Brain microvascular endothelial cell (primary cell): ENCODE results near the gene CCDC15.

ENCODE experiments used
- DNase-seq: peaks from one replicate; pipeline ENCODE4 v3.0.0-alpha.2; 2020
- H3K27ac ChIP-seq: fragments of 250-450 bp; sonication (Bioruptor Pico); 2 replicates; pipeline ENCODE4 v1.5.1; 2020; ENCODE audit warnings: mild to moderate bottlenecking, moderate library complexity
- H3K27me3 ChIP-seq: fragments of 250-450 bp; sonication (Bioruptor Pico); replicated peaks from 2 replicates; pipeline ENCODE4 v1.5.1; 2020; ENCODE audit warnings: mild to moderate bottlenecking
- H3K36me3 ChIP-seq: fragments of 250-450 bp; sonication (Bioruptor Pico); replicated peaks from 2 replicates; pipeline ENCODE4 v1.5.1; 2020; ENCODE audit warnings: mild to moderate bottlenecking
- H3K4me3 ChIP-seq: 2 replicates; pipeline ENCODE4 v1.5.1; 2011; ENCODE audit warnings: low read depth, mild to moderate bottlenecking, control low read depth, low read length, moderate library complexity
- CTCF ChIP-seq: IDR thresholded peaks from 2 replicates; pipeline ENCODE4 v1.5.1; 2011; ENCODE audit warnings: low read depth, mild to moderate bottlenecking, moderate library complexity, low read length, control low read depth, inconsistent platforms; ENCODE audit errors: missing control alignments
- in situ Hi-C: cut with HindIII; loops from 2 replicates; pipeline ENCODE4 v1.10.0; 2017; ENCODE audit warnings: low sequenced_read_pairs, low pct_ligation_motif_present

CCDC15 gene

GRCh38 chr11:124953753-124954589, at the start of gene CCDC15:
Gene CCDC15 (plus strand): TSS chr11:124954202. CDS start chr11:124954733, 531 bp downstream.
- in situ Hi-C loops: loop anchor here (25.0 kb wide), 2 partner anchors 183 to 458 kb away; no protein-coding TSS in a partner anchor
- H3K27ac ChIP-seq: peak within 1 kb of the TSS; percentile 71
- no peak for TF ChIP-seq CTCF
- DNase-seq: peak; percentile 95
- peak within 1 kb of the TSS; percentile 75 for H3K4me3 ChIP-seq
- no peaks in the 10 kb centered on the region for H3K27me3 ChIP-seq
- no peaks in the 10 kb centered on the region for H3K36me3 ChIP-seq

- H3K27me3 ChIP-seq: no peaks in the 10 kb centered on the region
- in situ Hi-C loops: no loop called here
- no peak overlapping the region for H3K4me3 ChIP-seq
- DNase-seq: peak; percentile 66
- TF ChIP-seq CTCF: no peak
- no peaks in the 10 kb centered on the region for H3K36me3 ChIP-seq
- peak overlapping the region; percentile 37 for H3K27ac ChIP-seq
Measured at GRCh38 chr11:124915541-124916369, 38.2 kb upstream of the CCDC15 start.

- in situ Hi-C loops: no loop called here
- no peak overlapping the region for H3K4me3 ChIP-seq
- no peaks in the 10 kb centered on the region for H3K36me3 ChIP-seq
- DNase-seq: no peak
- TF ChIP-seq CTCF: no peak
- H3K27me3 ChIP-seq: no peaks in the 10 kb centered on the region
- no peak overlapping the region for H3K27ac ChIP-seq
Measured at GRCh38 chr11:124916370-124916710, 37.7 kb upstream of the CCDC15 start.

- TF ChIP-seq CTCF: no peak
- in situ Hi-C loops: no loop called here
- H3K4me3 ChIP-seq: no peak overlapping the region
- no peak for DNase-seq
- H3K36me3 ChIP-seq: no peaks in the 10 kb centered on the region
- no peaks in the 10 kb centered on the region for H3K27me3 ChIP-seq
- H3K27ac ChIP-seq: no peak overlapping the region
Measured at GRCh38 chr11:124917115-124917637, 36.8 kb upstream of the CCDC15 start.

- Histone ChIP-seq H3K27ac (no peak within 1 kb of the TSS), H3K4me3 (no peak within 1 kb of the TSS), H3K27me3 (no peaks in the 10 kb centered on the region), H3K36me3 (no peaks in the 10 kb centered on the region)
- no peak for TF ChIP-seq CTCF
- no peak for DNase-seq
- in situ Hi-C loops: no loop called here
Measured at GRCh38 chr11:124918950-124919349, 35.1 kb upstream of the CCDC15 start, which contains the start of gene HEPN1. Gene HEPN1 (plus strand): TSS chr11:124919250.
